HFF-Myc (cell line): ENCODE measurements around the gene GOLGA6L7.
A peak's percentile ranks its signal among the peaks of the same experiment; 100 is the strongest.
"Not testable (repeated sequence)": the region's sequence is repeated elsewhere in the genome, so short reads cannot be mapped to it uniquely, and the experiment has no call there.

ENCODE experiments used
- DNase-seq: peaks from one replicate; pipeline ENCODE4 v3.0.0-alpha.2; 2011; ENCODE audit warnings: low read depth; ENCODE audit errors: extremely low read depth
- H3K4me3 ChIP-seq: replicated peaks from 2 replicates; pipeline ENCODE4 v1.5.1; 2011; ENCODE audit warnings: low read depth, mild to moderate bottlenecking, control low read depth, low read length
- CTCF ChIP-seq: IDR thresholded peaks from 2 replicates; pipeline ENCODE4 v1.5.1; 2012; ENCODE audit warnings: mild to moderate bottlenecking, low read depth, low read length, control low read depth; ENCODE audit errors: missing control alignments

GOLGA6L7 gene

GRCh38 chr15:28848521-28848920 lies at the start of gene GOLGA6L7:
TSS of gene GOLGA6L7 (minus strand) at chr15:28848644. CDS start at chr15:28848549, 95 bp downstream.
- not testable (repeated sequence) for DNase-seq, H3K4me3 ChIP-seq

GRCh38 chr15:28897861-28898585 lies 49.6 kb upstream of the GOLGA6L7 start:
- DNase-seq, result no peak
- no peak overlapping the region for H3K4me3 ChIP-seq
- TF ChIP-seq CTCF, result no peak

GRCh38 chr15:28896951-28897350 lies 48.5 kb upstream of the GOLGA6L7 start:
- DNase-seq, result peak; percentile 79

GRCh38 chr15:28895566-28895965 lies 47.1 kb upstream of the GOLGA6L7 start:
- no peak for DNase-seq
- no peak overlapping the region for H3K4me3 ChIP-seq
- TF ChIP-seq CTCF, result no peak

More at GRCh38 chr15:28896951-28897350, 48.5 kb upstream of the GOLGA6L7 start:
- no peak overlapping the region for H3K4me3 ChIP-seq
- TF ChIP-seq CTCF, result no peak

GRCh38 chr15:28895146-28895545 lies 46.7 kb upstream of the GOLGA6L7 start:
- no peak for TF ChIP-seq CTCF
- no peak overlapping the region for H3K4me3 ChIP-seq
- DNase-seq, result no peak

- no peak for TF ChIP-seq CTCF
- DNase-seq, result no peak
Measured at GRCh38 chr15:28894631-28895030, 46.2 kb upstream of the GOLGA6L7 start.

GRCh38 chr15:28892789-28893610 lies 44.6 kb upstream of the GOLGA6L7 start:
- TF ChIP-seq CTCF, result no peak
- peak; percentile 67 for DNase-seq
- H3K4me3 ChIP-seq, result 0 out of 2 replicates have a peak overlapping the region, but pooled peaks have one; percentile 11

More at GRCh38 chr15:28894631-28895030, 46.2 kb upstream of the GOLGA6L7 start:
- H3K4me3 ChIP-seq, result no peak overlapping the region
